Activated CD4-positive, CD25-positive, alpha-beta regulatory T cell treated with anti-CD3 and anti-CD28 coated beads, Interleukin-2, amount 50 U/mL, for 16 hours (primary cell): ENCODE data around the gene SERAC1.

Source experiments
- DNase-seq: peaks from one replicate; pipeline ENCODE4 v3.0.0-alpha.2; 2020; ENCODE audit warnings: low read depth, low spot score

SERAC1 gene

GRCh38 chr6:158122048-158122447 is 46.0 kb downstream of the SERAC1 start:
- no peak for DNase-seq

DNA sequence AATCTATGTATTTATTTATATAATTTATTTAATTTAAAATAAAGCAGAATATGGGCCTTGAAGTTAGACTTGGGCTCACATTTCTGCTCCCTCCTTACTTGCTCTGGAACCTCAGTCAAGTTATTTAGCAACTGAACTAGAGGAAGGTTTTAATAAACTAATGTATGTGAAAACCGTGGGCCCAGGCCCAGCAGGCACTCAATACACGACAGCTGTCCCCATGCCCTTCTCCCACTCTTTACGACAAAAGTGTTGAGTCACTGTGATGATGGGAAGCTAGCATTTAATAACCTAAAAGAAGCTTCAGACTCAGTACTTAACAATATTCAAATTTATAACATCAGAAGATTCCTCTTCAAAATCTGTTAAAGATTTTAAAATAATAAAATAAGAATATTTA is 46.7 kb downstream of the SERAC1 start:
- DNase-seq, result no peak

GRCh38 chr6:158118886-158119285 is 49.2 kb downstream of the SERAC1 start:
- DNase-seq, result no peak

DNA sequence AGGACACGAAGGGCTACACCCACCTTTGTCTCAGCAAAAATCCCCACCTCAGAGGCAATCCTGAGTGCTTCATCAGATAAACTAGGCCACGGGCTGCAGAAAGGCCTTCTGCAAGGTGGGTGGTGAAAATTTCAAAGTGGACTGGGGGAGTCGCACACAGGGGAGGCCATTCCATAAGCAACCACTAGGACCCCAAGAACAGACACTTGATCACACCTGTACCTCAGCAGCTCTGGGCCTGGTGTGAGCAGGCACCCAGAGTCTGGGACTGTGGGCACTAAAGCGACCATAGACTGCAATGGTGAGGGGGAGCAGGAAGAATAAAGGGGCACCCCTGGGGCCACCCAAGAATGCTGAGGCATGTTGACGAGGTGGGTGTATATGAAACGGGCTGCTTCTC is 52.6 kb downstream of the SERAC1 start:
- no peak for DNase-seq

DNA sequence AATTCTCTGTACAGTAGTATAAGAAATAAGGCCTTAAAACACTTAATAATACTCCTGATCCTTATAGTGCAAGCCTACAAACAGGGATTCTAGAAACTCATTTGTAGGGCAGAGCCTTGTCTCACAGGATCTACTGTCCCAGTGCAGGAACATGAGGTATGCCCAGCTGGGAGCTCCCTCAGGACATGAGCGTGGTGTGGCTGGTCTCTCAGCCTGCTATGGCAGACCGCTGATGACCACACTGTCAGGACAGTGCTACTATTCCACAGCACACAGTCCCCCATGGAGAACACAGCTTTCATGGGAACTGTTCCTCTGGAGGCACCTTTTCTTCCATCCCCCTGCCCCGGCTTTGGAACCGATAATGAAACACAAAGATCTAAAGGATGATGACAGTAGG is 53.0 kb downstream of the SERAC1 start:
- DNase-seq, result no peak

- DNase-seq, result no peak
Measured at GRCh38 chr6:158113802-158114201, 54.3 kb downstream of the SERAC1 start.

DNA sequence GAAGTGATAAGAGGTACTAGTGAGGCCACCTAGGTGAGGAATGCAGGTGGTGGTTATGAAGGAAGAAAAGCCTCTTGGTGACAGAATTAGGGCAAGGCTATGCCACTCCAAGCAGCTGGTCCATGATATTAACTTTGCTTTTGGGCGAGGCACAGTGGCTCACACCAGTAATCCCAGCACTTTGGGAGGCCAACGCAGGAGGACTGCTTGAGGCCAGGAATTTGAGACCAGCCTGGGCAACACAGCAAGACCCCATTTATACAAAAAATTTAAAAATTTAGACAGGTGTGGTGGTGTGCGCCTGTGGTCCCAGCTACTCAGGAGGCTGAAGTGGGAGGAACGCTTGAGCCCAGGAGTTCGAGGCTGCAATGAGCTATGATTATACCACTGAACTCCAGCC is 56.1 kb downstream of the SERAC1 start:
- no peak for DNase-seq

GRCh38 chr6:158110986-158111385 is 57.1 kb downstream of the SERAC1 start:
- no peak for DNase-seq

- DNase-seq, result no peak
Measured at GRCh38 chr6:158109748-158110147, 58.3 kb downstream of the SERAC1 start.

DNA sequence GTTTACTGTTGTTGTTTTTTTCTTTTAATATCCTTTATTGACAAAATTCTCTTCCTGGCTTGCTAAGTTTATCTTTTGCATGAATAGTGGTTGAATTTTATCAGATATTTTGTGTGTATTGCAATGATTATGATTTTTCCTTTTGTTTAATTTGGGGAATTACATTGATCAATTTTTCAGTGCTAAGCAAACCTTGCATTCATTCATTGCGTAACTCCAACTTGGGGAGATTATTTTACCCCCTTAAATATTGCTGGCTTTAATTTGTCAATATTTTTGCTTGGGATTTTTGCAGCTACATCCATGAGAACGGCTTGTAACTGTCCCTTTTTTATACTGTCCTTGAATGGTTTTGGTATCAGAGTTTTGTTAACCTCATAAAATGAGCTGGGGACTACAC is 63.4 kb downstream of the SERAC1 start:
- DNase-seq, result no peak

GRCh38 chr6:158103228-158103627 is 64.8 kb downstream of the SERAC1 start:
- no peak for DNase-seq

- DNase-seq, result no peak
Measured at GRCh38 chr6:158095671-158096070, 72.4 kb downstream of the SERAC1 start.

DNA sequence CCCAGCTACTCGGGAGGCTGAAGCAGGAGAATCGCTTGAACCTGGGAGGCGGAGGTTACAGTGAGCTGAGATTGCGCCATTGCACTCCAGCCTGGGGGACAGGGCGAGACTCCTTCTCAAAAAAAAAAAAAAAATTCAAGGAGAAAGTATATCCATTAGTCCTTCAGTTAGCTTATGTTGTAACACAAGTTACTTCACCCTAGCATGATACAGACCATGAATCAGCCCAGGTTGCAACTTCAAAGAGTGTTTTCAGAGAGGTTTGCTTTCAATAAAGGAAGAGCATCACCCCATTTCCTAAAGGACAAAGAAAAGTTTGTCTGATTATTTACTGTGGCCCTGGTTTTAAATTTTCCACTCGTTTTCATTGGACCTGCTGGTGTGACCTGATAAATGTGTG is 73.0 kb downstream of the SERAC1 start:
- no peak for DNase-seq

- DNase-seq, result no peak
Measured at GRCh38 chr6:158092806-158093205, 75.3 kb downstream of the SERAC1 start.

DNA sequence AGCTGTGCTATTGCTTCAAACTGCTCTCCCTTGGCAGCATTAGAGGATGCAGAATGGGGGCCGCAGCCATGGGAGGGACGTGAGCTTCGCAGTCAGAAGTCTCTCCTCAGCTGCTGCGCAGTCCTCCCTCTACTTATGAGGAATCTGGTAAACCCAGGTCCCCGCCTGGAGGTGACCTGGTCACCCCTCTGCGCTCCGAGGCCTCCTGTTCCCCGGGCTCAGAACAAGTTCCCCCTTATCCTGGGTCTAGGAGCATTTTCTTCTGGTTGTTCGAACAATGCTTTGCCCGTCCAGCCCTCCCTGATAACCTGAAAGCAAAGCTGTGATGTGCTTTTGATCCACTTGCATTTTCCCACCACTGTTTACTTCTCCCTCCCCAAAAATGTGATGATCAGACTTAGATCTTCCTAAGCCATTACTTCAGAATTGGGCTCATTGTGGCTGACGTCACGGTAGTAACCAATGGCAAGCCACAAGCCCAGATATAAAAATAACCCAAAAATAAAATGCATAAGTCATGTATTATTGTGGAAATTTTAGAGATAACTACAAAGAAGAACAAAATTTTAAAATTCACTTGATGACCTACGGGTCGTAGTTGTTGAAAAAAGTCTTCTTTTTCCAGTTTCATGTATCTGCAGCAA is 80.7 kb downstream of the SERAC1 start:
- no peak for DNase-seq

- no peak for DNase-seq
Measured at GRCh38 chr6:158086504-158087223, 81.4 kb downstream of the SERAC1 start.

DNA sequence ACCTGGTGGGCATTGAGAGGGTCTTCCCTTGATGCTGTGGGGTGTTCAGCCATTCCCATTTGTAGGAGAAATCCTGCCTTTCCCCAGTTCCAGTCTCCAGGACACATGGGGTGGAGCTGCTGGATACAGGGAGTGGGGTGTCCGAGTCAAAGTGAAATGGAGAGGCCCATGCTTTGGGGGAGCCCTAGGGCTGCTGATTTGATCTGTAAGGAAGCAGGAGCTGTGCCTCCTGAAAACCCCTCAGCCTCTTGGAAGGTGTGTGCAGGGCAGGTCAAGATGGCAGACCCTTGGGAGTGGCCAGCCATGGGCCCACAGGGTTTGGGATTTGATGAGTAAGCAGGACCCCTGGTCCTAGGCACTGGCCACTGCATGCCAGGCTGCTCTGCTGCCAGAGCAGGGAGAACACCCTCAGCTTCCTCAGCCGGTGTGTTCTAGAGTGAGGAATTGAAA is 82.0 kb downstream of the SERAC1 start:
- no peak for DNase-seq

DNA sequence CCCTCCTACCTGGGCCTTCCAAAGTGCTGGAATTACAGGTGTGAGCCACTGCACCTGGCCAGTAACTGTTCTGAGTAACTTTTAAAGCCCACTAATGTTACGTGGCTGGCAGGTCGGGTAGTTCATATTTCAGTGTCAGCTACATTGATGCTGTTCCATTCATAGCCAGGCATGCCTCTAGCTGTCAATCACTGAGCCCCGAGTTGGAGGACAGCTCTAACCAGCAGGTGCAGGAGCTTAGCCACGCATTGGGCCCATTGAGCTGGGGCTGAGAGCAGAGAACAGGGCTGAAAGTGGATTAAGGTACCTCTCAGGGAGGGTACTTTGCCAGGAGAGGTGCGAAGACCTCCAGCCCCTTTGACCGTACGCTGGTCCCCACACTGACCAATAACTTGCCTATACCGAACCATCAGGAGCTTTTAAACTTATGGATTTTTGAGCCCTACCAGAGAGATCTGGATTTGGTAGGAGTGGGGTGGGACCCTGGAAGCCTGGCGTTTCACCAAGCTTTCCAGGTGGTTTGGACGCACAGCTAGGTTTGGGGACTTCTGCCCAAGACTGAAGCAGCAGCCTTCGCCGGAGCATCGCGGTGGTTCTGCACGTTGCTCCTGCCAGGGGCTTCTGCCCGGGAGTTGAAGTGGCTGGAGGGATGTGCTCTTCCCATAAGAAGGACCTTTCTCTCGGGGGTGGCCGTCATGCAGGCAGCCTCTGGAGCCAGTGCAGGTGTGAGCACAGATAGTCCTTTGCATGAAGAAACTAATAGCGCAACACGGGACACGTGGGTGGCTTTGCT is 82.6 kb downstream of the SERAC1 start:
- no peak for DNase-seq

GRCh38 chr6:158083455-158084325 is 84.4 kb downstream of the SERAC1 start:
- no peak for DNase-seq

DNA sequence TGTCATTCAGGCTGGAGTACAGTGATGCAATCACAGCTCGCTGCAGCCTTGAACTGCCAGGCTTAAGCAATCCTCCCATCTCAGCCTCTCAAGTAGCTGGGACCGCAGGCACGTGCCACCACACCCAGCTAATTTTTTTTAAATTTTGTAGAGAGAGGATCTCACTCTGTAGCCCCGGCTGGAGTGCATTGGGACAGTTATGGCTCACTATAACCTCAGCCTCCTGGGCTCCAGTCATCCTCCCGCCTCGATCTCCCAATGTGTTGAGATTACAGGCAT is 86.5 kb downstream of the SERAC1 start:
- no peak for DNase-seq

DNA sequence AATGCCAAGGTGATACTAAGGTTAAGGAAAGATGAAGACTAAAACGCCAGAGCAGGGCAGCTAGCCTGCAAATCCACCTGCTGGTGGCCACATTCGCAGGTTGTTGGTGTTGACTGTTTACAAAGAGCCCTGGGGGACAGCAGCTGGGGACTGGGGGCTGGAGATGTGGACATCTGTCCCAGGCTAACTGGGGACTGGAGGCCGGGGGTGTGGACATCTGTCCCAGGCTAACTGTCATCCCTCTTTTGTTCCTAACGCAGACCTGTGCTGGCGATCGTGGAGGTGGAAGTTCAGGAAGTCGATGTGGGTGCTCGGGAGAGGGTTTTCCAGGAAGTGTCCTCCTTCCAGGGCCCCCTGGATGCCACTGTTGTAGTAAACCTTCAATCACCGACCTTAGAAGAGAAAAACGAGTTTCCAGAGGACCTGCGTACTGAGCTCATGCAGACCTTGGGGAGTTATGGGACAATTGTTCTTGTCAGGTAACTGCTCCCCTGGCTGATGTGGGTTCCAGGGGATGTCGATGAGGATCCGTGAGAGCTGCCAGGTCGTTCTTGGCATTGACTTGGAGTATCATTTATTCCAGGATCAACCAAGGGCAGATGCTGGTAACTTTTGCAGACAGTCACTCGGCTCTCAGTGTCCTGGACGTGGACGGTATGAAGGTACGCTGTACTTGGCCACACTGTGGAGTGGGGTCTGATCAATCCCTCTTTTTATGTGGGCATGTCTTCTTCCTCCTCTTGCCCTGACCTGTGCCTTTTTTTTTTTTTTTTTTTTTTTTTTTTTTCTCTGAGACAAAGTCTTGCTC is 87.0 kb downstream of the SERAC1 start:
- DNase-seq, result no peak
